ENCODE data around the gene BUB1B.

Gene BUB1B

GRCh38 chr15:40267670-40268069 is 106.8 kb downstream of the BUB1B start:
- no peak for FAIRE-seq

GRCh38 chr15:40269604-40270003 is 108.7 kb downstream of the BUB1B start:
- no peak for FAIRE-seq

More at GRCh38 chr15:40267670-40268069, 106.8 kb downstream of the BUB1B start:
- no peak for DNase-seq (ENCODE audit: extremely low spot score, insufficient read length, low read depth)

GRCh38 chr15:40270246-40270995 is 109.6 kb downstream of the BUB1B start:
- DNase-seq (ENCODE audit: extremely low spot score, insufficient read length, low read depth), result no peak
- FAIRE-seq, result no peak

More at GRCh38 chr15:40269604-40270003, 108.7 kb downstream of the BUB1B start:
- DNase-seq (ENCODE audit: extremely low spot score, insufficient read length, low read depth), result no peak

Data from GM18507 (cell line).